ENCODE data around the gene MEOX2. TPM values are rescaled to one million over a fixed set of nuclear protein-coding genes. Genes with fewer than 3 reads are reported as not detected.
A peak's percentile ranks its signal among the peaks of the same experiment; 100 is the strongest.

Gene MEOX2
- total RNA-seq, 6 donors from 2014 or later, result 2.9 to 17.2 (median 8.6) TPM

DNA sequence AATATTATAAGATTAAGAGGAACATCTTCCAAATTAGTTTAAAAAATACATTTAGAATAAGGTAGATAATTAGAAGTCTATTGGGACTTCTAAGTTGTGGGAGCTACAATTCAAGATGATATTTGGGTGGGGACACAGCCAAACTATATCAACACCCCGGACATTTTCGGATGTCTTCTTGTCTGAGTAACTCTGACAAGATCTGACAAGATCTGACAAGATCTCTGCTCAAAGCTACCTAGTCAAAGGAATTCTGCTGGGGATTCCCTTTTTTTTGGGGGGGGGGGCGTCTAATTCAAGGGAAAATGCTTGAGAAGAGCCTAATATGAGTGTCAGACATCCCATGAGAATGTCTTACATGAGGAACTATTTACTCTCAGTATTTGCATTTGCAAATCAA lies 119.4 kb downstream of the MEOX2 start:
- WGBS, 2 donors, result 76 to 78% methylated on average over 3 of the region's 3 CpGs
- no peaks in the 10 kb centered on the region for H3K27me3 ChIP-seq
- H3K27ac ChIP-seq, result no peak overlapping the region
- H3K9me3 ChIP-seq, result no peaks in the 10 kb centered on the region
- no peak for DNase-seq
- H3K4me3 ChIP-seq, result no peak overlapping the region
- H3K36me3 ChIP-seq, result no peaks in the 10 kb centered on the region
- H3K4me1 ChIP-seq, result no peaks in the 10 kb centered on the region
- TF ChIP-seq POLR2AphosphoS5 (IDR thresholded peaks at IDR 0.05) (no peak), POLR2A (IDR thresholded peaks at IDR 0.05) (no peak), EP300 (IDR thresholded peaks at IDR 0.05) (no peak)
- TF ChIP-seq, protein P1, sequence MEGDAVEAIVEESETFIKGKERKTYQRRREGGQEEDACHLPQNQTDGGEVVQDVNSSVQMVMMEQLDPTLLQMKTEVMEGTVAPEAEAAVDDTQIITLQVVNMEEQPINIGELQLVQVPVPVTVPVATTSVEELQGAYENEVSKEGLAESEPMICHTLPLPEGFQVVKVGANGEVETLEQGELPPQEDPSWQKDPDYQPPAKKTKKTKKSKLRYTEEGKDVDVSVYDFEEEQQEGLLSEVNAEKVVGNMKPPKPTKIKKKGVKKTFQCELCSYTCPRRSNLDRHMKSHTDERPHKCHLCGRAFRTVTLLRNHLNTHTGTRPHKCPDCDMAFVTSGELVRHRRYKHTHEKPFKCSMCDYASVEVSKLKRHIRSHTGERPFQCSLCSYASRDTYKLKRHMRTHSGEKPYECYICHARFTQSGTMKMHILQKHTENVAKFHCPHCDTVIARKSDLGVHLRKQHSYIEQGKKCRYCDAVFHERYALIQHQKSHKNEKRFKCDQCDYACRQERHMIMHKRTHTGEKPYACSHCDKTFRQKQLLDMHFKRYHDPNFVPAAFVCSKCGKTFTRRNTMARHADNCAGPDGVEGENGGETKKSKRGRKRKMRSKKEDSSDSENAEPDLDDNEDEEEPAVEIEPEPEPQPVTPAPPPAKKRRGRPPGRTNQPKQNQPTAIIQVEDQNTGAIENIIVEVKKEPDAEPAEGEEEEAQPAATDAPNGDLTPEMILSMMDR (IDR thresholded peaks at IDR 0.05), result no peak
- no peak for ATAC-seq (ENCODE audit: low FRiP score in 2 of 2)

DNA sequence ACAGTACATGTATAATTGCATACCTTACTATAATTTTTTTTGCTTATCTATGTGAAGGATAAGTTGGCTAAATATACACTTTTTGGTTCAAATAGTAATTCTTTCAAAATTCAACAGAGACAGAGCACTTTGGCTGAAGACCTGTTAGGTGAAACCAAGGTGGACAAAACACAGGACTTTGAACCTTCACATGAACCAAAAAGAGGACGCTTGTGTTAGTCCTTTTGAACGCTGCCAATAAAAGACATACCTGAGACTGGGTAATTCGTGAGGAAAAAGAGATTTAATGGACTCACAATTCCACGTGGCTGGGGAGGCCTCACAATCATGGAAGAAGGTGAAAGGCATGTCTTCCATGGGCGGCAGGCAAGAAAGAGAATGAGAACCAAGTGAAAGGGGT lies 120.0 kb downstream of the MEOX2 start:
- ATAC-seq (ENCODE audit: low FRiP score in 2 of 2) (no peak), DNase-seq (no peak)
- Histone ChIP-seq H3K4me3 (no peak overlapping the region), H3K9me3 (no peaks in the 10 kb centered on the region), H3K27ac (no peak overlapping the region), H3K36me3 (no peaks in the 10 kb centered on the region), H3K27me3 (no peaks in the 10 kb centered on the region), H3K4me1 (no peaks in the 10 kb centered on the region)
- WGBS, 2 donors, result 78 to 84% methylated on average over 5 of the region's 5 CpGs
- TF ChIP-seq, protein P1 (IDR thresholded peaks at IDR 0.05), result no peak
- TF ChIP-seq POLR2AphosphoS5 (IDR thresholded peaks at IDR 0.05) (no peak), EP300 (IDR thresholded peaks at IDR 0.05) (no peak), POLR2A (IDR thresholded peaks at IDR 0.05) (no peak)

DNA sequence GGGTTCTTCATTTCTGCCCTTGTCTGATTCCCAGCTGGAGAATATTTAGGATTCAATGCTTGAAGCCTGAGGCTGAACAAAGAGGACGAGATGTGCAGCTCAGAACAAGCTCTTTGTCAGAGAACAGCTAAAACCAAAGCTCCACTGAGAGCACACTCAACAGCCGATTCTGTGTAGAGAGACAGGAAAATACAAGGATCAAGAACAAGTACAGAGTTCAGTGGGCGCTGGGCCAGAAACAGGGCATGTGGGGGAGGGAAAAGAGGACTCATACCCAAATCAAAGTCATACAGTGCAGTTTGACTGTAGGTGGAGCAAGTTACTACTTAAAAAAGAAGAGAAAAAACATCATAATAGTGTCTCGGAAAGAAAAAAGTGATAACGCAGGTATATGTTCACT lies 124.6 kb downstream of the MEOX2 start, which contains the start of gene AGMO:
TSS of gene AGMO (minus strand) at position 181 of the 400 bp plus-strand sequence.
- no peak for TF ChIP-seq POLR2A (IDR thresholded peaks at IDR 0.05)
- TF ChIP-seq POLR2AphosphoS5 (IDR thresholded peaks at IDR 0.05), result no peak
- TF ChIP-seq EP300 (IDR thresholded peaks at IDR 0.05), result no peak
- TF ChIP-seq, protein P1 (IDR thresholded peaks at IDR 0.05), result no peak
- Histone ChIP-seq H3K27me3 (no peaks in the 10 kb centered on the region), H3K36me3 (no peaks in the 10 kb centered on the region), H3K4me3 (no peak within 1 kb of the TSS), H3K4me1 (no peaks in the 10 kb centered on the region), H3K9me3 (no peaks in the 10 kb centered on the region), H3K27ac (peak within 1 kb of the TSS in 2 of 4 donors; percentile 26 to 35)
- DNase-seq (peak in 1 of 2 donors; percentile 21), ATAC-seq (ENCODE audit: low FRiP score in 2 of 2) (peak in 1 of 2 donors; percentile 35)
- WGBS, 2 donors, result 57 to 61% methylated on average over 5 of the region's 5 CpGs

Other genes with a start within 250 kb of the MEOX2 start
- 1 to 10 TPM in 1 of 6 donors, under 1 TPM in 2, not detected in 3; 0.17 to 3.0 (median 0.20) TPM for gene AGMO, start 124.7 kb downstream of the MEOX2 start, total RNA-seq